ENCODE results near the gene TIGD7.

TIGD7 gene

GRCh38 chr16:3305109-3306068 lies at the start of gene TIGD7, which contains the start of gene ZNF75A:
Gene TIGD7, minus strand, starts transcription at chr16:3305430. Its CDS starts 4,816 bp downstream, at chr16:3300614.
Gene ZNF75A, plus strand, starts transcription at chr16:3305497. Its CDS starts 2,932 bp downstream, at chr16:3308429.
- peak; percentile 41 to 95 (median 88) for DNase-seq

- DNase-seq: no peak
These were observed 43.9 kb upstream of the TIGD7 start for GRCh38 chr16:3349175-3349574.

- no peak for DNase-seq
These were observed 43.4 kb upstream of the TIGD7 start for GRCh38 chr16:3348547-3349167.

GRCh38 chr16:3347586-3347985 lies 42.4 kb upstream of the TIGD7 start:
- no peak for DNase-seq

- DNase-seq: no peak
These were observed 40.8 kb upstream of the TIGD7 start for GRCh38 chr16:3346041-3346440.

- DNase-seq: no peak
These were observed 23.4 kb upstream of the TIGD7 start for GRCh38 chr16:3328643-3329042.

GRCh38 chr16:3328104-3328503 lies 22.9 kb upstream of the TIGD7 start:
- no peak for DNase-seq

- no peak for DNase-seq
These were observed 22.3 kb upstream of the TIGD7 start for GRCh38 chr16:3327514-3327913.

- no peak for DNase-seq
These were observed 16.6 kb upstream of the TIGD7 start for GRCh38 chr16:3321816-3322215.

GRCh38 chr16:3317315-3317999 lies 12.2 kb upstream of the TIGD7 start:
- no peak for DNase-seq

GRCh38 chr16:3311496-3311895 lies 6.3 kb upstream of the TIGD7 start:
- DNase-seq: no peak

GRCh38 chr16:3306078-3306477 lies 848 bp upstream of the TIGD7 start:
- no peak for DNase-seq

- DNase-seq: no peak
These were observed 860 bp downstream of the TIGD7 start for GRCh38 chr16:3304370-3304769.

- peak in 2 of 14 donors; percentile 2 to 11 for DNase-seq
These were observed 9.4 kb downstream of the TIGD7 start for GRCh38 chr16:3295783-3296182.

- DNase-seq: no peak
These were observed 10.0 kb downstream of the TIGD7 start for GRCh38 chr16:3295209-3295608.

- DNase-seq: no peak
These were observed 12.6 kb downstream of the TIGD7 start for GRCh38 chr16:3292604-3293003.

GRCh38 chr16:3289998-3290673 lies 15.1 kb downstream of the TIGD7 start:
- no peak for DNase-seq

- no peak for DNase-seq
These were observed 20.1 kb downstream of the TIGD7 start for GRCh38 chr16:3285131-3285530.

GRCh38 chr16:3283543-3284447 lies 21.4 kb downstream of the TIGD7 start:
- peak in 2 of 14 donors; percentile 34 to 35 for DNase-seq

GRCh38 chr16:3282730-3283542 lies 22.3 kb downstream of the TIGD7 start, which contains the start of gene ZNF263:
Gene ZNF263, plus strand, starts transcription at chr16:3283491. Its CDS starts 328 bp downstream, at chr16:3283819.
- DNase-seq: peak; percentile 57 to 98 (median 96)

All from C1 segment of cervical spinal cord (tissue), 14 donors.